WTC11 (cell line): ENCODE data around the gene B3GALT5.

ENCODE experiments used
- ATF6 ChIP-seq: sonication (generic); formaldehyde crosslinking; IDR thresholded peaks from 2 replicates; pipeline ENCODE4 v1.8.1; 2023; ENCODE audit warnings: mild to moderate bottlenecking, missing genetic modification reagents
- CTCF ChIP-seq: fragments of 200-600 bp; IDR thresholded peaks from 2 replicates; pipeline ENCODE4 v1.8.0; 2022; ENCODE audit warnings: antibody characterized with exemption
- MAX ChIP-seq: sonication (generic); formaldehyde crosslinking; IDR thresholded peaks from 2 replicates; pipeline ENCODE4 v1.8.0; 2022; ENCODE audit warnings: mild to moderate bottlenecking, missing genetic modification reagents
- NR2C2 ChIP-seq: sonication (generic); formaldehyde crosslinking; IDR thresholded peaks from 2 replicates; pipeline ENCODE4 v1.8.0; 2022; ENCODE audit warnings: mild to moderate bottlenecking, missing genetic modification reagents

GRCh38 chr21:39663066-39663465 is 50.3 kb downstream of the B3GALT5 start:
- TF ChIP-seq CTCF (no peak), MAX (CRISPR knock-in tag) (no peak), ATF6 (CRISPR knock-in tag) (no peak), NR2C2 (no peak)
